Activated T-cell treated with anti-CD3 and anti-CD28 coated beads for 48 hours (primary cell): ENCODE measurements around the gene OR5H2.
A peak's percentile ranks its signal among the peaks of the same experiment; 100 is the strongest.
"Not testable (repeated sequence)": the region's sequence is repeated elsewhere in the genome, so short reads cannot be mapped to it uniquely, and the experiment has no call there.

ENCODE experiments used
- DNase-seq: peaks from one replicate; pipeline ENCODE4 v3.0.0-alpha.2; 2020; ENCODE audit warnings: low read depth

OR5H2 gene

DNA sequence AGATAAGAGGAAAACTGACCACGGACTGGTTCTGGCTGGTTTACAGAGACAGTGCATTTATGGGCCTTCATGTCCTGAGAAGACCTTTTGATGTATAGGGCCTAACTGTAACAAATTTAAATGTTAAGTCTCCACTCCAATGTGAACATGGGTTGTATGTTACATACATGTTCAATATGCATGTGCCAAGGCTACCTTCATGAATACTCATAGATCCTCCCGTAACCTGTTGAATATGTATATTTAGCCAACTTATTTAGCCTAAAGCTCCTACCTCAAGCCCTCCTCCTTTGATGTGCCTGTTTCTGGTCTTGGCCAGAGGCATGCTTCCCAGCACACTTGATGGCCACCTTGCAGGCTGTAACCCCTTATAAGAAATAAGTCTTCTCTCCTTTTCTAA, at the start of gene OR5H2:
Gene OR5H2 (plus strand): TSS at position 301 of the 400 bp plus-strand sequence. CDS start 398 bp downstream, outside the sequence.
- no peak for DNase-seq

DNA sequence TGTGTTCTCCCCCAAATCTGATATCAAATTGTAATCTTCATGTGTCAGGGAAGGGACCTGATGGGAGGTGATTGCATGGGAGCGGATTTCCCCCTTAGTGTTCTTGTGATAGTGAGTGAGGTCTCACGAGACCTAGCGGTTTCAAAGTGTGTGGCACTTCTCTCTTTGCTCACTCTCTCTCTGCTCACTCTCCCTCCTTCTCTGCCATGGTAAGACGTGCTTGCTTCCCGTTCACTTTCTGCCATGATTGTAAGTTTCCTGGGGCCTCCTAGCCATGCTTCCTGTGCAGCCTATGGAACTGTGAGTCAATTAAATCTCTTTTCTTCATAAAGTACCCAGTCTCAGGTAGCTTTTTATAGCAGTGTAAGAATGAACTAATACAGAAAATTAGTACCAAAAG, 48.8 kb upstream of the OR5H2 start:
- DNase-seq: no peak

DNA sequence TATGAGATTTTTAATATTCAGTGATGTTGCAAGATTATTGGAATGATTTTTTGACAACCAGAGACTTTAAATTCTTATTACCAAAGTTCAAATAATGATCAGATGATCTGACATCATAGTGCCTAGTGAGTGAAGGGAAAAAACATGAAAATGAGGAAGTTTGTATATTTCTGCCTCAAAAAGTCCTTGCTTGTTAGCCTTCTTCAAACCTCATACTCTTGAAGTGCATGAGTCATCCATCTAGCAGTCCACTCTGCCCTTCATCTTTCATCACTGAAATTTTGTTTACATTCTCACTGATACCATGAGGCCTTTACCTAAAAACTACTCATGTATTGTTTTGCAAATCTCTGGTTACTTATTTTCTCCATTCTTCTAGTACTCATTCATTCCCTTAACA, 42.2 kb upstream of the OR5H2 start:
- DNase-seq: no peak

DNA sequence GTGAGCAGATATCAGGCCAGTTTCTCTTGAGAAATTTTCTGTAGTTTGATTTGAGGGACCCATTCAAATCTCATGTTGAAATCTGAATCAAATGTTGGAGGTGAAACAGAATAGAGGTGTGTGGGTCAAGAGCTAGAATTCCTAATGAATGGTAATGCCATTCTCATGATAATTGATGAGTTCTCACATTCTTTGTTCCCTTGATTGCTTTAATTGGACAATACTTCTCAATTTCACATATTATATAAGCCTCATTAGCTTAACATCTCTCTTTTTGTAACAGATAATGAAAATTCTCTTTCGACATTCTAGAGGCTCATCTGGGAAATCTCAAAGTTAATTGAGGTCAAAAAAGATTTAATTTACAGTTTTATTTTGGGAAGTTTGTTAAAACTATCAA, 40.1 kb upstream of the OR5H2 start:
- no peak for DNase-seq

DNA sequence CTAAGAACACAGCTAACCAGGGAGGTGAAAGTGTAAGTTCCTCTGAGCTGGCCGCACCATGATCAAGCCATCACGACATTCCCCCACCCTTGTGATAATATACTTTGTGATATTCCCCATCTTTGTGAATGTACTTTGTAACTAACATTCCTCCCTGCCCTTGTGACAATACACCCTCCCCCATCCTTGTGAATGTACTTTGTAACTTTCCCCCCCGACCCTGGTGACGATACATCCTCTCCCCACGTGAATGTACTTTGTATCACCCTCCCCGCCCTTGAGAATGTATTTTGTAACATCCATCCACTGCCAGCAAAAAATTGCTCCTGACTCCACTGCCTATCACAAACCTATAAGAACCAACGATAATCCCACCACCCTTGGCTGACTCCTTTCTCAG, 38.5 kb upstream of the OR5H2 start:
- DNase-seq: no peak

DNA sequence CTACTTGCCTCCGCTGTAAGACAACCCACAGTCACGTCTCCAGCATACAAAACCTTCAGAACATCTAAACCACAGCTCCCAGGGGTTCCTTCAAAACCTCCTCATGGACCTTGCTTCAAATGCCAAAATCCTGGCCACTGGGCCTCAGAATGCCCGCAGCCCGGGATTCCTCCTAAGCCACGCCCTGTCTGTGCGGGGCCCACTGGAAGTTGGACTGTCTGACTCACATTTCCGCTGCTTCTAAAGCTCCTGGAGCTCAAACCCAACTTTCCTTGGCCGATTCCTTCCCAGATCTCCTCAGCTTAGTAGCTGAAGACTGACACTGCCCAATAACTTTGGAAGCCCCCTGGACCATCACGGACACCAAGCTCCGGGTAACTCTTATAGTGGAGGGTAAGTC, 36.2 kb upstream of the OR5H2 start:
- DNase-seq: no peak

DNA sequence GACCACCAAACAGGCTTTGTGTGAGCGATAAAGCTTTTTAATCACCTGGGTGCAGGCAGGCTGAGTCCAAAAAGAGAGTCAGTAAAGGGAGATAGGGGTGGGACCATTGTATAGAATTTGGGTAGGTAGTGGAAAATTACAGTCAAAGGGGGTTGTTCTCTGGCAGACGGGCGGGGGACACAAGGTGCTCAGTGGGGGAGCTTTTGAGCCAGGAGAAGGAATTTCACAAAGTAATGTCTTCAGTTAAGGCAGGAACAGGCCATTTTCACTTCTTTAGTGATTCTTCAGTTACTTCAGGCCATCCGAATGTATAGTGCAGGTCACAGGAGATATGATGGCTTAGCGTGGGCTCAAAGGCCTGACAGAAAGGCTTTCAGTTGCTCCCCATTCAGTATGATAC, 26.3 kb upstream of the OR5H2 start:
- DNase-seq: not testable (repeated sequence)

DNA sequence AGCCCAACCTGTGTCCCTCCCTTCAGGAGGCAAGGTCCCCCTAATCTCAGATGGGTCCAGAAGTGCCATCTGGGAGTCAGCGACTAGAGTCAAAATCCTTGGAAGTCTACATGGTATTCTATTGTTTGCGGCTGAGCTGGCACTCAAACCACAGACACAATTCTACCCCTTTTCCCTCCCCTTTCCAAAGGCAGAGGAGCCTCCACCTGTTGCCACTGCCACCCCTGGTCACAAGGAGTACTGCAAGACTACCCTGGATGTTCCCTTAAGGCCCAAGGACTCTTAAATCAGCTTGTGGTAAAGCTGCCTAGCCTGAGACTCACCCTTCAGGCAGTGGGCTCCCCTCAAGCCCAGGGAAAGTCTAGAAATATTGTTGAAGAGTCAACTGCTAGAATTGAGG, 22.6 kb upstream of the OR5H2 start:
- DNase-seq: no peak

DNA sequence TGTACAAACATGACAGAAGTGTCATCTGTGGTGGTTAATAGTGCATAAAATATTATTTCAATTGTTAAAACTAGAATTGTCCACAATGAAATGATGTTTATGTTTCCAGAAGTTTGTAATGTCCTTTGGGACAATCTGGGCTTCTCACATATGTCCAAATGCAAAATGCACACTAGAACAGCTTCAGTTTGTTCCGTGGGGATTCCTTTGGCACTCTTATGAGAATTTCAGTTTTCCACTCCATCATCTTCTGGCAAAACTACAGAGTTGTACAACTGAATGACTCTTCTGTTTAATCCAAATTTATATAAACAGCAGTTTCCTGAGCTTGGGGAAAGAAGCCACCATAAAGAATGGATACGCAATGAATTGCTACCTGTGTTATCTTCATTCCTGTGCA, 20.3 kb upstream of the OR5H2 start:
- DNase-seq: no peak

DNA sequence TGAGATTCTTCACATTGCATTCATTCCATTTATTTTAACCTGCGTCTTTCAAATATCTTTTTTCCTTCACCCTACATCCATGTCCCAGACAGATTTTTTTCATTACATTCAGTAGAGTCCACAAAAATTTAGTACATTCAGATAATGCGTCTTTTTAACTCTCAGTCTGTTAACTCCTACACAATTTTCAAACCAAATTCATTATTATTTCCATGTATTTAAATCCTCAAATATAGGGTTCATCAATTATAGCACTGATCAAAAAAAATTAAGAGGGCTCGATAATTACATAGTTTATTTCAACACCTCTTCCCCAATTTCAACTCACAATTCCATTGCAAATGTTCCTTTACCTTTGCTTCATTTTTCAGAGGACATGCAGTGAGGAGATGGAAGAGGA, 18.4 kb upstream of the OR5H2 start, which contains the start of gene OR5H6:
Gene OR5H6 (plus strand): TSS at position 301 of the 400 bp plus-strand sequence. CDS start 89 bp downstream, at position 390.
- no peak for DNase-seq

DNA sequence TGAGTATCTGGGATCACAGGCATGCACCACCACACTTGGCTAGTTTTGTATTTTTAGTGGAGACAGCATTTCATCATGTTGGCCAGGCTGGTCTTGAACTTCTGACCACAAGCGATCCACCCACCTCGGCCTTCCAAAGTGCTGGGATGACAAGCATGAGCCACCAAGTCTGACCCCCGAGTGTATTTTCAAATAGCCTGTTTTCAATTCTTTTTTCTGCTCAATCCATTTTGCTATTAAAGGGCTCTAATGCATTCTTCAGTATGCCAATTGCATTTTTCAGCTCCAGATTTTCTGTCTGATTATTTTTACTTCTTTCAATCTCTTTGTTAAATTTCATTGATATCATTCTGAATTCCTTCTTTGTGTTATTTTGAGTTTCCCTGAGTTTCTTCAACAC, 12.5 kb upstream of the OR5H2 start:
- DNase-seq: no peak

DNA sequence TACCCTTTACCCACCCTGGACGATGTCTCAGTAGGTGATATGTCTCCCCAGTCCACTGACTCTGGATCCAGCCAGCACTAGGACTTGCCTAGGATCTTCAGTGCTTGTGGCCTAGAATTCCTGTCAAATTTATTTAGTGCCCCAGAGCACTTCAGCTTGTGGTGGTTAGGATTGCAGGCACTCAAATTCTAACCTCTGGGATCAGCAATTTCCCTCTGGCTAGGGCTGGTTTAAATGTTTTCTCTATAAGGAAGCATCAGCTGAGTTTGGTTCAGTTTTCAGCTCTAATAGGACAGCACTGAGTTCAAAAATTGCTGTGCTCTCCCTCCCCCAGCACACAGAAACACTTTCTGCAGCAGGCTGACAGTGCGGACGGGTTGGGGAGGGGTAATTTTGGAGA, 10.2 kb upstream of the OR5H2 start:
- DNase-seq: no peak

DNA sequence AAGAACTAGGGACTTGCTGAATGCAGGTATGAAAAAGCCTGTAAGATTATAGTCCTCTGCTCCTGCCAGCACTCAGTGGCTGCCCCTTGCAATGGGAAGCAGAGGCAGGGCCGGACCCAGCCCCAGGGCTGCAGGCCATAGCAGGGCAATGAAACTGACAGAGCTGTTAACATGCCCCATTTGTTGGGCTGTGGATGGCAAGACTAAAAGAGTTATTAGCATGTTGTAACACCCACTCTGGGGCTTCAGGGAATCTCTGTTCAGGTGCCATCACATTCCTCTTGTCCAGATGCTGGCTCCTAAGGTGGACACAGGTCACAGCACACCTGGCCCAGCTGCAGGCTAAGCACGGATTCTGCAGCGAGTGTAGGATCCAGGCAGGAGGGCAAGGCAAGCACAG, 7.4 kb upstream of the OR5H2 start:
- no peak for DNase-seq

DNA sequence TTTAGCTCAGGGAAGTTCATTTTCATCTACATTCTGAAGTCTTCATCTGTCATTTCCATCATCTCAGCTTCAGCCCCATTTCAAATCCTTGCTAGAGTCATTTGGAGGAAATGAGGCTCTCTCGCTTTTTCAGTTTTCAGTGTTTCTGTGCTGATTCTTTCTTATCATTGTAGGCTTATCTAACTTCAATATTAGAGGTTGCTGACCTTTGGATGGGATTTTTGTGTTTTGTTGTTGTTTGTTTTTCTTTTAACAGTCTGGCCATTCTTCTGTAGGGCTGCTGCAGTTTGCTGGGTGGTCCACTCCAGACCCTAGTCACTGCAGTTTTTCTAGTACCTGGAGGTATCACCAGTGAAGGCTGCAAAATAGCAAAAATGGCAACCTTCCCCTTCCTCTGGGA, 8.6 kb downstream of the OR5H2 start:
- no peak for DNase-seq

DNA sequence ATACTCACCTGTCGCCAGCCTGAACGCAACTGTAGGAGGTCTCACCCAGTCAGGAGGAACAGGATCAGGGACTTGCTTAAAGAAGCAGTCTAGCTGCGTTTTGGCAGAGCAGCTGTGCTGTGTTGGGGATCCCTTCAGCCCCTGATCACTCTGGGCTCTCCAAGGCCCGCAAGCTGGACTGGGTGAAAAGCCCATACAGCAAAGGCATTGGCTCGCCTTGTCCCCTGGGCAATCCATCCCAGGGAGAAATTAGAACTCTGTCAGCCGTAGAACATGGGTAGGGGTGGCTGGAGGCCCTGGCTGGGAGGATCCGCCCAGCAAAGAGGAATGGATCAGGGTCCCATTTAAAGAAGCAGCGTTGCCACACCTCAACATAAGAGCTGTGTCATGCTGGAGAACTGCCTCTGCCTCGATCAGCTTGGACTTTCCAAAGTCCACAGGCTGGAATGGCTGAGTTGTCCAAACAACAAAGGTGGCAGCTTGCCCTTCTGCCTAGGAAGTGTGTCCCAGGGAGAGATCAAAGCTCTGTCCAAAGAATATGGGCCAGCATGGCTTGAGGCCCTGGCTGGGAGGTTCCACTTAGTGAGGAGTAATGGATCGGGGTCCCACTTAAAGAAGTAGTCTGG, 9.1 kb downstream of the OR5H2 start:
- no peak for DNase-seq

DNA sequence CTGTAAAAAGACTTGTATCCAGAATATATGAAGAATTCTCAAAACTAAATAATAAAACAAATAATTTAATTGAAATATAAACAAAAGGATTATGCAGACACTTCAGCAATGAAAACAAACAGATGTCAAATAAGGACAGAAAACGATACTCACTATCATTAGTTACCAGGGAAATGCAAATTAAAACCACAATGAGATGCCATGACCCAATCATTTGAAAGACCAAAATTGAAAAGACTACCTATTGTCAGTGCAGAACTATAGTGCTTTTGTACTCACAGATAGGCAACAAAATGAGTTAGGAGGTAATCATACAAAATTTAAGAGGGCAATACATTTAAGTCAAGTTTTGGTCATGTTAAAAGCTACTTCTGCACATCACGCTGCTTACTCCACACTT, 39.8 kb downstream of the OR5H2 start:
- DNase-seq: no peak

DNA sequence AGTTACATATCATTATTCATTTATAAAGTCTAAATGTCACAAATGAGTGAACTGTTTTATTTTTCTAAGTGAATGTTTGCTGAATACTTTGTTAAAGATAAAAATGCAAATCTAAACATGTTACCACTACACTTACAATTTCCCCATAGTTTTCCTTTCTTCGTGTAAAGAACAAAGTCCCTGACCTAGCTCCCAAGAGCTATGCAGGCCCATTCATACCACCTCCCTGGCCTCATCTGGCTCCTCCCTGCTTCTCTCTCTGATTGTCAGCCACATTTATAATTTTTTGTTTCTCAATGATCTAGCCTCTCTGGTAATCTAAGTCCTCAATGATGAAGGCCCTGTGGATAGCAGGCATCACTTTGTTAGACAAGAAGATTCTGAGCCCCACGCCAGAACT, 40.4 kb downstream of the OR5H2 start:
- DNase-seq: no peak

DNA sequence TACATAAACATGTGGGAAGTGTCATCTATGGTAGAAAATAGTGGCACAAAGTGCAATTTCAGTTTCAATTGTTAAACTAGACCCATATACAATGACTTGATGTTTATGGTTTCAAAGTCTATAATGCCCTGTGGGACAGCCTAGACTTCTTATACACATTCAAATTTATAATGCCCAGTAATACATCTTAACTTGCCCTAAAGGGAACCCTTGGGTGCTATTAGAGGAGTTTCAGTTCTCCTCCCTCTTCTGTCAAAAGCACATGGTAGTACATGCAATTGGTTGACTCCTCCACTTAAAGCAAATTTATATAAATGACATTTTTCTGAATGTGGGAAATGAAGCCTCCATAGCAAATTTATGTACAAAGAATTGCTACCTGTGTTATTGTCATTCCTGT, 41.1 kb downstream of the OR5H2 start:
- DNase-seq: no peak

DNA sequence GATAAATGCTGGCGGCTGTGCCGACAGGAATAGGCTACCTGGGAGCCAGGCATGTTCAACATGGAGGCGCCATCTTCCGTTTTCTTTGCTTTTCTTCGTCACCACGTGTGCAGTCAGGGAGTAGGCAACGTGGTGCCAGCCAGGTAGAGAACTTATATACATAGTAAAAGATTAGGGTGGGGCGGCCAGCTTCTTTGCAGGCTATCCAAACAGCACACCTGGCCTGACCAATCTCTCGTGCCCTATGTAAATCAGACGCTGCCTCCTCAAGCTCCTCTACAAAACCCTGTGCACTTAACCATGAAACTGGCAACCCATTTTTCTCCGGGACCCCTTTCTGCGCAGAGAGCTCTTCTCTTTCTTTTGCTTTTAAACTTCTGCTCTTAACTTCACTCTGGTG, 42.8 kb downstream of the OR5H2 start:
- no peak for DNase-seq

DNA sequence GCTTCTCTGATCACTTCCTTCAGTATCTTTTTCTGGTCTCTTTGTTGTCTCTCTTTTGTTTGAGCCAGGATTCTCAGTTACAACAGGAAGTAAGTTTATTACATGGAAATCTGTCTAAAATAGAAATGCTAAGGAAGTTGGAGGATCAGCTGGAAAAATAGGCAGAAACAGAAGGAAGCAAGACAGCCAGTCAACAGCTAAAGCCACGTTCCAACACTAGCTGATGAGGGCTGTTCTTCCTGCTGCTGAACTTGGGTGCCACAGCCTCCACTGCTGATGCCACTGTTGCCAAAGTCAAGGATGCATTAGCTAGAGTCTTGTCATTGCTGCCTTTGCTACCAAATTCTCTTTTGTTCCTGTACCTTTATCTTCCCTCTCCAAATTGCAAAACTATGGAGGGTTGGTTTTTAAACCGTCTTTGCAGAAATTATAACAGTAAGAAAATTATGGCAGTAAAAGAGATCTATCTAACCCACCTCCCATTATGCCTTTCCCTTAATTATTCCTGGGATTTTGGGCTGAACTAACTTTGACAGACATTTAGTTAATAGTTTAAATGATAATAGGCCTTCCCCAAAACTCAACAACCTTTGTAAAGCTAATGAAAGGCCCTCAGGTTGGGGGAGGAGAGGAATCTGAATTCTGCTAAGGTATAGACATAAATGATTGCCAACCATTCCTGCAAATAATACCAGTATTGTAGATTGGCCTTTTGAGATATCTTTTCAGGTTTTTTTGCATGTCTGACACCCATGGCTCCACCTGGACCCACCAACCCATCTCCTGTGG, 44.0 kb downstream of the OR5H2 start:
- DNase-seq: no peak

DNA sequence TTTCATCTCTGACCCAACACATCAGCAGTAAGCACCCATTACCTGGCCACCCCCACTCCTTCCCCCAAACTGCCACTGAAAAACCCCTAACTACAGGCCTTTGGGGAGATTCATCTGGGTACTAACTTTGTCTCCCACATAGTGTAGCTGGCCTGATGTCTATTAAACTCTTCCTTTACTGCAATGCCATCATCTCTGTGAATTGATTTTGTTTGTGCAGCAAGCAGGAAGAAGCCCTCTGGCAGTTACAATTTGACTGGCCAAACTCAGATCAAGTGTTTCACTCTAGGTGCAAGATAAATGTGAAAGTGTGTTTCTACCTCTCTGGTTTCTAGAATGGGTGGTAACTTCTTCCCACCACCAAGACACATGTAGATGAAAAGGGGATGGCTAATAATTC, 44.6 kb downstream of the OR5H2 start:
- no peak for DNase-seq

DNA sequence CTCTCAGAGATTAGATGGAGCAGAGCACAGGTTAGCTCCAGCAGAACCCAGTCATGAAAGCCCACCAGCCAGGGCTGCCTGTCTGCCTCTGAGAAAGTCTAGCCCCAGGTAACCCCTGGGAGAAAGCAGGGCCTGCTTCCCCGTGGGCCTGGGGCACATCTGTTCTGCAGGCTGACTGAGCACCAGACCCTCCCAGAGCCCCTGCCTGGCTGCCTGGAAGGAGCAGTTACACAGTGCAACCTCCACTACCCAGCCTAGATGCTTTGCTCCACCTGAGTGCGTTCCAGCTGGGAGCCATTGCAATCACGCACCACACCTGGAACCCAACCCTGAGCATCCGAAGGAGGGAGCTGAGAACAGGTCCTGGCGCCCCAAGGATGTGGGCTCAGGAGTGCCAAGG, 46.6 kb downstream of the OR5H2 start:
- DNase-seq: no peak

DNA sequence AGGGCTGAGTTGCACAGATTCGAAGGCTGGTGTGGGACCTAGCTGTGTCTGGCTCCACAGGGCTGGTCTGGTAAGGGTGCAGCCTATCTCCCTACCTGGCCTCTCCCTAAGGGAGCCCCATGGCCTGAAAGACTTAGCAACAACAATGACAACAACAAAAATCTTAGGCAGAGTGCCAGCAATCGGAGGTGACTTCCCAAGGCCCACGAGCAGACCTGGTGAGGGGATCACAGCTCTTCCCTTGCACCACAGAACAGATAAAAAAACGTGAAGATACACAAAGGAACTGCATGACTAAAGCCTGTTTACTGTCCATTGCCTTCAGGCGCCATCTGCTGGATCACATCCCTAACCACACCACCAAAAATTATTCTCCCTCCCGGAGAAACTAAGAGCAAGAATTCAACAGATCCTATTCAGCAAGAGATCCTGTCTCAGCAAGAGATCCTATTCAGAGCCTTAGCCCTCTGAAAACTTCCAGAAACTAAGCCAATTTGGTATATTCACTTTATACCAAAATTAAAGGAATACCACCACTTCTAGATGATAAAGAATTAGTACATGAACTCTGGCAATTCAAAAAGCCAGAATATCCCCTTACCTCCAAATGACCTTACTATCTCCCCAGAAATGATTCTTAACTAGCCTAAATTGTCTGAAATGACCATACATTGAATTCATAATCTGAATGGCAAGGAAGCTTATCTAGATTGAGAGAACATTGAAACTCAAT, 47.3 kb downstream of the OR5H2 start:
- peak; percentile 9 for DNase-seq
